Fibroblast of lung (primary cell): ENCODE data around the gene TIMM44. TPM values are rescaled to one million over a fixed set of nuclear protein-coding genes. Genes with fewer than 3 reads are reported as not detected.

Experiments
- DNase-seq, 2 donors: peaks; one replicate each; pipeline versions ENCODE4 v3.0.0 to v3.0.0-alpha.2; 2010; ENCODE audit warnings: low read depth in 2 of 2
- H2AFZ ChIP-seq: 2 replicates; pipeline ENCODE4 v1.5.1; 2012; ENCODE audit warnings: low read length, control low read depth, inconsistent platforms
- H3K27ac ChIP-seq: 2 replicates; pipeline ENCODE4 v1.5.1; 2011; ENCODE audit warnings: low read length, control low read depth; ENCODE audit not compliant: insufficient read depth
- H3K27me3 ChIP-seq: 2 replicates; pipeline ENCODE4 v1.5.1; 2011; ENCODE audit warnings: mild to moderate bottlenecking, low read length; ENCODE audit not compliant: control insufficient read depth, insufficient read depth
- H3K36me3 ChIP-seq: 2 replicates; pipeline ENCODE4 v1.5.1; 2011; ENCODE audit warnings: low read length; ENCODE audit not compliant: control insufficient read depth, insufficient read depth
- H3K4me1 ChIP-seq: 2 replicates; pipeline ENCODE4 v1.5.1; 2011; ENCODE audit warnings: low read length; ENCODE audit not compliant: control insufficient read depth, insufficient read depth; ENCODE audit errors: extremely low read depth
- H3K4me2 ChIP-seq: 2 replicates; pipeline ENCODE4 v1.5.1; 2011; ENCODE audit warnings: low read length, control low read depth; ENCODE audit not compliant: insufficient read depth; ENCODE audit errors: extremely low read depth
- H3K4me3 ChIP-seq, 4 experiments: fragments of 200-600 bp in 1 of 4; sonication (generic) in 1 of 4; replicated peaks in 1 of 4; 2 replicates each; pipeline ENCODE4 v1.5.1; 2011 to 2016; ENCODE audit warnings: low read length in 4 of 4, low read depth in 3 of 4, mild to moderate bottlenecking in 3 of 4, control low read depth in 2 of 4, inconsistent platforms in 1 of 4, mixed read lengths in 1 of 4; ENCODE audit not compliant: insufficient read depth in 1 of 4; ENCODE audit errors: control extremely low read depth in 1 of 4
- H3K79me2 ChIP-seq: 2 replicates; pipeline ENCODE4 v1.5.1; 2012; ENCODE audit warnings: mild to moderate bottlenecking, low read length, inconsistent platforms; ENCODE audit not compliant: control insufficient read depth, insufficient read depth
- H3K9ac ChIP-seq: 2 replicates; pipeline ENCODE4 v1.5.1; 2011; ENCODE audit warnings: mild to moderate bottlenecking, low read length, control low read depth; ENCODE audit not compliant: insufficient read depth
- H3K9me3 ChIP-seq: 2 replicates; pipeline ENCODE4 v1.5.1; 2012; ENCODE audit warnings: low read depth, low read length; ENCODE audit not compliant: control insufficient read depth, insufficient read depth
- H4K20me1 ChIP-seq: 2 replicates; pipeline ENCODE4 v1.5.1; 2011; ENCODE audit warnings: low read length; ENCODE audit not compliant: control insufficient read depth, insufficient read depth; ENCODE audit errors: extremely low read depth
- EZH2 ChIP-seq: IDR thresholded peaks from 2 replicates; pipeline ENCODE4 v1.5.1; 2012; ENCODE audit warnings: low read length, control low read depth, mild to moderate bottlenecking; ENCODE audit errors: missing control alignments
- polyA plus RNA-seq, 2 donors: library from polyadenylated mRNA; depleted of rRNA in 1 of 2; stranded (reverse) in 1 of 2; unstranded in 1 of 2; fragments of >200 nt; gene quantifications; 2 replicates each; pipeline ENCODE4 v1.2.1, GENCODE V29; 2011 to 2012; ENCODE audit warnings: missing spikeins in 1 of 2
- total RNA-seq: library from RNA; depleted of rRNA; stranded (reverse); fragments of >200 nt; gene quantifications from 2 replicates; pipeline ENCODE4 v1.2.1, GENCODE V29; 2014
- TF ChIP-seq, protein P1 (sequence below), 2 donors: IDR thresholded peaks in 1 of 2; conservative IDR thresholded peaks in 1 of 2; 1 replicate in 1 of 2; 2 replicates in 1 of 2; pipeline ENCODE4 v1.5.1; 2011 to 2012; ENCODE audit warnings: low read length in 2 of 2, control low read depth in 1 of 2, inconsistent platforms in 1 of 2, low read depth in 1 of 2, mild to moderate bottlenecking in 1 of 2

TIMM44 gene
- total and polyA plus RNA-seq, 2 donors (not counting 1 experiment from before 2014, with no cell fraction given), result 29.5 to 56.1 TPM

DNA sequence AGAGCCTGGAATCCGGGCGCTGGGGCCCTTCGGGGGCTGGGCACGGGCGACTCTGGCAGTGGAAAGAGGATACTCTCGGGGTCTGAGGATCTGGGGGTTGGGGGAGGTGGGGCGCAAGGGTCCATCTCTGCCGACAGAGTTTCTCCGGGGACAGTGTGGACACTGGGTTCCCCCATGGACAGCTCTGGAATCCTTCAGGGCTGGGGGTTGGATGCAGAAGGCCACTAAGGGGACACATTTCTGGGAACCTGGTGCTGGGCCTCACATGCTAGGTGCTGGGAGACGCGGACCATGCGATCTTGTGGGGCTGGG is 26.6 kb downstream of the TIMM44 start:
- no peak overlapping the region for H2AFZ ChIP-seq
- TF ChIP-seq EZH2, result no peak
- TF ChIP-seq, protein P1, sequence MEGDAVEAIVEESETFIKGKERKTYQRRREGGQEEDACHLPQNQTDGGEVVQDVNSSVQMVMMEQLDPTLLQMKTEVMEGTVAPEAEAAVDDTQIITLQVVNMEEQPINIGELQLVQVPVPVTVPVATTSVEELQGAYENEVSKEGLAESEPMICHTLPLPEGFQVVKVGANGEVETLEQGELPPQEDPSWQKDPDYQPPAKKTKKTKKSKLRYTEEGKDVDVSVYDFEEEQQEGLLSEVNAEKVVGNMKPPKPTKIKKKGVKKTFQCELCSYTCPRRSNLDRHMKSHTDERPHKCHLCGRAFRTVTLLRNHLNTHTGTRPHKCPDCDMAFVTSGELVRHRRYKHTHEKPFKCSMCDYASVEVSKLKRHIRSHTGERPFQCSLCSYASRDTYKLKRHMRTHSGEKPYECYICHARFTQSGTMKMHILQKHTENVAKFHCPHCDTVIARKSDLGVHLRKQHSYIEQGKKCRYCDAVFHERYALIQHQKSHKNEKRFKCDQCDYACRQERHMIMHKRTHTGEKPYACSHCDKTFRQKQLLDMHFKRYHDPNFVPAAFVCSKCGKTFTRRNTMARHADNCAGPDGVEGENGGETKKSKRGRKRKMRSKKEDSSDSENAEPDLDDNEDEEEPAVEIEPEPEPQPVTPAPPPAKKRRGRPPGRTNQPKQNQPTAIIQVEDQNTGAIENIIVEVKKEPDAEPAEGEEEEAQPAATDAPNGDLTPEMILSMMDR (conservative IDR thresholded peaks at IDR 0.05 in 1 of 2, IDR thresholded peaks at IDR 0.05 in 1 of 2; ENCODE audit: low read depth in 1 of 2, low read length in 2 of 2), result no peak
- H3K79me2 ChIP-seq, result peaks cover 3% of the 10 kb centered on the region
- peaks cover 6% of the 10 kb centered on the region for H3K36me3 ChIP-seq
- no peak for DNase-seq
- no peaks in the 10 kb centered on the region for H3K9me3 ChIP-seq
- peaks cover 8% of the 10 kb centered on the region for H3K27me3 ChIP-seq
- peaks cover 20% of the 10 kb centered on the region for H3K4me1 ChIP-seq
- peak overlapping the region; percentile 80 for H3K4me2 ChIP-seq
- H3K27ac ChIP-seq, result no peak overlapping the region
- peak overlapping the region in 2 of 4 experiments; percentile 34 to 41 for H3K4me3 ChIP-seq
- no peaks in the 10 kb centered on the region for H4K20me1 ChIP-seq
- no peak overlapping the region for H3K9ac ChIP-seq

DNA sequence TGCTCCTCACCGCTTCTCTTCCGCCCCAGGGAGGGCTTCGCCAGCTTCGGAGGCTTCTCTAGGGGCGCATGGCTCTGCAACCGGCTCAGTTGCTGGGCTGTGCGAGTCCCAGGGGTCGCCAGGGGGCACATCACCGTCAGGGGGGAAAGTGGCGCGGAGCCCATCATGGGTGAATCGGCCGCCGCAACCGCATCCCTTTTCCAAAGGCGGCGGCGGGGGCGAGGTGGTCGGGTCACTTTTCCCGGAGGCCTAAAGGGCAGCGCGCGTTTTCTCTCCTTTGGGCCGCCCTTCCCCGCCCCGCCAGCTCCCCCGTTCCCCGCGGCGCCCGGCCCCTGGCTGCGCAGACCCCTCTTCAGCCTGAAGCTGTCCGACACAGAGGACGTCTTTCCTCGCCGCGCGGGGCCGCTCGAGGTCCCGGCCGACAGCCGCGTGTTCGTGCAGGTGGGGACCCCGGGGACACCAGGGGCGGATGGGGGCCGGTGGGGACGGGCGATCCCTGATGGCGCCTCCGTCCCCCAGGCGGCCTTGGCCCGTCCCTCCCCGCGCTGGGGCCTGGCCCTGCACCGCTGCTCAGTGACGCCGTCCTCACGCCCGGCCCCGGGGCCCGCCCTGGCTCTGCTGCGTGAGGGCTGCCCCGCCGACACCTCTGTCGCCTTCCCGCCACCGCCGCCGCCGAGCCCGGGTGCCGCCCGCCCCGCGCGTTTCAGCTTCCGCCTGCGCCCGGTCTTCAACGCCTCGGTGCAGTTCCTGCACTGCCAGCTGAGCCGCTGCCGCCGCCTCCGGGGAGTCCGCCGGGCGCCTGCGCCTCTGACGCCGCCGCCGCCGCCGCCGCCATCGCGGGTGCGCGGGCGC is 27.1 kb downstream of the TIMM44 start:
- Histone ChIP-seq H3K27ac (no peak overlapping the region), H3K36me3 (peaks cover 8% of the 10 kb centered on the region), H3K4me1 (peaks cover 14% of the 10 kb centered on the region), H4K20me1 (no peaks in the 10 kb centered on the region), H3K9me3 (no peaks in the 10 kb centered on the region), H3K4me3 (peak overlapping the region in 3 of 4 experiments; percentile 10 to 49 (median 26)), H3K27me3 (peaks cover 8% of the 10 kb centered on the region), H2AFZ (no peak overlapping the region), H3K9ac (peak overlapping the region; percentile 30), H3K4me2 (peak overlapping the region; percentile 80), H3K79me2 (no peaks in the 10 kb centered on the region)
- TF ChIP-seq EZH2, result no peak
- TF ChIP-seq, protein P1 (conservative IDR thresholded peaks at IDR 0.05 in 1 of 2, IDR thresholded peaks at IDR 0.05 in 1 of 2; ENCODE audit: low read depth in 1 of 2, low read length in 2 of 2), result no peak
- DNase-seq, result no peak

DNA sequence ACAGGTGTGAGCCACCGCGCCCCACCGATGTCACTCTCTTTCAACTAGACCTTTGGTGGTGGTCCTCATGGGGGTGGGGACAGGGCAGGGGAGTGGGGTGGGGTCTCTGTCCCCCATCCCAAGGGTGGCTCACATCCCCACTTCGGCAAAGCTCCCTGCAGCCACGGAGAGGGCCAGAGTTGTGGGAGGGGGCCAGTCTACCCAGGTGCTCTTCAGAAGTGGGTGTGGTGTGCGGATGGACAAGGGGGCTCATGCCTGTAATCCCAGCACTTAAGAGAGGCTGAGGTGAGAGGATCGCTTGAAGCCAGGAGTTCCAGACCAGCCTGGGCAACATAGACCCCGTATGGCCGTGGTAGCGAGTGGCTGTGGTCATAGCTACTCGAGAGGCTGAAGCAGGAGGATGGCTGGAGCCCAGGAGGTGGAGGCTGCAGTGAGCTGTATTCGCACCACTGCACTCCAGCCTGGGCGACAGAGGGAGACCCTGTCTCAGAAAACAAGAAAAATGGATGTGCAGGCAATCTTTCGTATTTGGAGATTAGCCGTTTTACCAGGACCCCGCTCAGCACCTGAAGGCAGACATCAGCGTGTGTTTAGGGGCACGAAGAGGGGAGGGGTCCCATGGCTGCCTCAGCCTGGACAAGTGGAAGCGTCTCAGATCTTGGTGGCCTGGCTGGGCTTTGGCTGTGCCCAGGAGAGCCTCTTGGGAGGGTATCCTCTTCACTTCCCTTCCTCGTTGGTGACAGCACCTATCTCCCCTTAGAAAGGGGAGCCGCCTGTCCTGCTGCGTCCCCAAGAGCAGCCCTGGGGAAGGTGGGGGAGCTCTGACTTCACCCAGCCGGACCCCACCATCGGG is 28.0 kb downstream of the TIMM44 start:
- Histone ChIP-seq H2AFZ (no peak overlapping the region), H3K36me3 (peaks cover 12% of the 10 kb centered on the region), H3K4me2 (peak overlapping the region; percentile 80), H3K4me1 (peaks cover 14% of the 10 kb centered on the region), H3K27ac (no peak overlapping the region), H3K27me3 (peaks cover 8% of the 10 kb centered on the region), H3K9ac (peak overlapping the region; percentile 7), H3K4me3 (peak overlapping the region in 2 of 4 experiments; percentile 26 to 49), H3K9me3 (no peaks in the 10 kb centered on the region), H3K79me2 (no peaks in the 10 kb centered on the region), H4K20me1 (no peaks in the 10 kb centered on the region)
- peak; percentile 79 for TF ChIP-seq EZH2
- TF ChIP-seq, protein P1 (conservative IDR thresholded peaks at IDR 0.05 in 1 of 2, IDR thresholded peaks at IDR 0.05 in 1 of 2; ENCODE audit: low read depth in 1 of 2, low read length in 2 of 2), result no peak
- no peak for DNase-seq
